Glomerular visceral epithelial cell (primary cell): ENCODE measurements around the gene SPATA2L.
"Not testable (repeated sequence)": the region's sequence is repeated elsewhere in the genome, so short reads cannot be mapped to it uniquely, and the experiment has no call there.

ENCODE experiments used
- DNase-seq: peaks from one replicate; pipeline ENCODE4 v3.0.0-alpha.2; 2016; ENCODE audit errors: extremely low spot score

The SPATA2L gene

DNA sequence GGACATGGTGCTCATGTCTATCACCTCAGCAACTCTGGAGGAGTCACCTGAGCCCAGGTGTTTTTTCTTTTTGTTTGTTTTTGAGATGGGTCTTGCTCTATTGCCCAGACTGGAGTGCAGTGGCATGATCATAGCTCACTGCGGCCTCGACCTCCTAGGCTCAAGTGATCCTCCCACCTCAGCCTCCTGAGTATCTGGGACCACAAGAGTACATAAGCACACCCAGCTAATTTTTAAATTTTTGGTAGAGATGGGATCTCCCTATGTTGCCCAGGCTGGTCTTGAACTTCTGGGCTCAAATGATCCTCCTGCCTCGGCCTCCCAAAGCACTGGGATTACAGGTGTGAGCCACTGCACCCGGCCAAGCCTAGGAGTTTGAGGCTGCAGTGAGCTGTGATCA, 11.9 kb downstream of the SPATA2L start:
- DNase-seq = not testable (repeated sequence)

- no peak for DNase-seq
Observed at GRCh38 chr16:89689142-89689541, 12.4 kb downstream of the SPATA2L start.

DNA sequence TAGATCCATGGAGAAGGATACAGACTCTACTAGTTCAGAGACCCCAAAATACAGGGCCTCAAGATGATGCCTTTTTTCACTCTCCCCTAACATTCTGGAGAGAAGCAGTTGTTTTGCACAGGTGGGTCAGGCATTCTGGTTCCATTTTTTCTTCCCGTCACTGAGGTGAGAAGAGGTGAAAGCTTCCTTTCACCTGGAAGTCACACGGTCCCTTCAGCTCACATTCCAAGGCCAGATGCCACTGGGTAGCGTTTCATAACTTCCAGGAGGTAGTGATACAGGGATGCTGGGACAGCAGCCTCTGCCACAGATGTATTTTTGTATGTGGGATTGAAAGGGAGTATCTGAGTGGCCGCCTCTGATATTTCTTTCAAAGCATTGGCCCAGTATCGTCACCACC, 13.1 kb downstream of the SPATA2L start:
- no peak for DNase-seq

DNA sequence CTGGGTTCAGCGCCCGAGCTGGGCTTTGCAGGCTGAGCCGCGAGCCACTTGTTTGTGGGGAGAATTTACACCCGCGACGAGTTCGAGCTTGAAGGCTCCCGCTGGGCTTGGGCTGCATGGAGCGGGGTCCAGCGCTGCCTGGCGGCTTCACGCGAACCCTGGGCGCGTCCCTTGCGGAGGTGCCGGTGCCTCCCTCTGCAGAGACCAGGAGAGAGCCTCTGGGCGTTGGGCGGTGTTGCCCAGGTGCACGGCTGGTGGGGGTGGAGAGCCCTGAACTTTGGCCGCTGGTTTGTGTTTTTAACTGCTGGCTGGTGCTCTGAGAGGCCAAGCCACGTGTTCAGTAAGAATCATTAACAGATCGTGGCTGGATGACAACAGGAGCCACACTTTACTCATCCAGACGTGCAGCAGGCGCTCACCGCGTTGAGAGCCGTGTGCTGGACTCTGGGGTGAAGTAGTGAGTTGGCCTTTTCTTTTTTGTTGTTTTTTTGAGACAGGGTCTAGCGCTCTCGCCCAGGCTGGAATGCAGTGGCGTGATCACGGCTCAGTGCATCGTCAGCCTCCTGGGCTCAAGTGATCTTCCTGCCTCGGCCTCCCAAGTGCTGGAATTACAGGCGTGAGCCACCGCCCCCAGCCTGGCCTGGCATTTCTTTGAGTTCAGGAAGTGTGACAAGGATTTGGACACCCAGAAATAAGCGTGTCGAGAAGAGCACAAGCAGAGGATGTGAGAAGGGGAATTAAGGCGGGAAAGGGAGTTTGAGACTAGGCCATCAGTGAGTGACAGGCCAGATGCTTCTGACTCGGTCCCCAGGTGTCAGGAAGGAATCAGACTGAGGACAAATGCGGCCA, 14.2 kb downstream of the SPATA2L start:
- DNase-seq = peak; percentile 87

DNA sequence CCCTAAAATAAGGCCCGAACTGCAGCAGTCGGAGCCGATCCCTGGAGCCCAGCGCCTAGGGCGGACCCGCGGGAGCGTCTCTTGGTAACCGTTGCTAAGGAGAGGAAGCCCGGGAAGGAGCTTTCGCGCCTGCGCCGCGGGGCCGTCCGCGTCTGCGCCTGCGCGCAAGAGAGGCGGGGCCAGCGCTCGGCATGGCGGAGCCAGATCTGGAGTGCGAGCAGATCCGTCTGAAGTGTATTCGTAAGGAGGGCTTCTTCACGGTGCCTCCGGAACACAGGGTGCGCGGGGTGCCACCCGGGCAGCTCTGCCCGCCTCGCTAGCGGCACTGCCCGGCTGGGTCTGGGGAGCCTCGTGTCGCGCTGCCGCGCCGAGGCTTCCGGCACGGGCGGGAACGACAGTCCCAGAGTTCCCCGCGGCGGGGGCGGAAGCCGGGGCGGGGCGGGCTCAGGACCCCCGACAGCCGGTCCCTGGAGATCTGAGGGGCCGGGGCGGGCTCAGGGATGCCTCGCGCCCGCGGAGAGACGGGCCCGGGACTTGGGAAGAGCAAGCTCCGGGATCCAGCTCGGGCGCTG, 14.9 kb downstream of the SPATA2L start, which contains the start of gene CDK10:
Gene CDK10, plus strand, starts transcription at position 170 of the 572 bp plus-strand sequence. Its CDS starts 22 bp downstream, at position 192.
- peak; percentile 89 for DNase-seq

DNA sequence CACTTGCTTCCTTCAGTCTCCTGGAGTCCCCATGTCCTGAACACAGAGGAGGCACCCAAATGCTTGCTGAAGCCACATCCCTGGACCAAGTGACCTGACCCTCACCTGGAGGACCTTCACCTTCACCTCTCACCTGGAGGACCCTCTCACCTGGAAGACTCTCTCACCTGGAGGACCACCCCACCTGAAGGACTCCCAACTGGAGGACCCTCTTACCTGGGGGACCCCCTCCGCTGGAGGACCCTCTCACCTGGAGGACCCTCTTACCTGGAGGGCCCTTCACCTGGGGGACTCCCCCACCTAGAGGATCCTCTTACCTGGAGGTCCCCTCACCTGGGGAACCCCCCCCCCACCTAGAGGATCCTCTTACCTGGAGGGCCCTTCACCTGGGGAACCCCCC, 15.6 kb downstream of the SPATA2L start:
- no peak for DNase-seq

DNA sequence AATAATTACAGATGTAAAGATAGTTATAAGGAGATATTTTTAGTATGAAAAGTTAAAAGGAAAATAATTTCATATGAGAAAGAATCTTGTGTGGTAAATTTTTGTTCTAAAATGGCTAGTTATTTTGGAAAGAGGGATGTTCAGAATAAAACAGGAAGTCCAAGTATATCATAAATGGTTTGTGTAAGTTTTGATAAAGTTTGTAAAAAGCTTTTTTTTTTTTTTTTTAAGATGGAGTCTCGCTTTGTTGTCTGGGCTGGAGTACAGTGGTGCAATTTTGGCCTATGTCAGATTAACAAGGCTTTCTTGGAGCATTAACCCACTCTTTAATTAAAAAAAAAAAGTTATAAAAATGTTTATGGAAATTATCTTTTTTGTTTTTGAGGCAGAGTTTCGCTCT, 23.2 kb downstream of the SPATA2L start:
- DNase-seq = no peak

DNA sequence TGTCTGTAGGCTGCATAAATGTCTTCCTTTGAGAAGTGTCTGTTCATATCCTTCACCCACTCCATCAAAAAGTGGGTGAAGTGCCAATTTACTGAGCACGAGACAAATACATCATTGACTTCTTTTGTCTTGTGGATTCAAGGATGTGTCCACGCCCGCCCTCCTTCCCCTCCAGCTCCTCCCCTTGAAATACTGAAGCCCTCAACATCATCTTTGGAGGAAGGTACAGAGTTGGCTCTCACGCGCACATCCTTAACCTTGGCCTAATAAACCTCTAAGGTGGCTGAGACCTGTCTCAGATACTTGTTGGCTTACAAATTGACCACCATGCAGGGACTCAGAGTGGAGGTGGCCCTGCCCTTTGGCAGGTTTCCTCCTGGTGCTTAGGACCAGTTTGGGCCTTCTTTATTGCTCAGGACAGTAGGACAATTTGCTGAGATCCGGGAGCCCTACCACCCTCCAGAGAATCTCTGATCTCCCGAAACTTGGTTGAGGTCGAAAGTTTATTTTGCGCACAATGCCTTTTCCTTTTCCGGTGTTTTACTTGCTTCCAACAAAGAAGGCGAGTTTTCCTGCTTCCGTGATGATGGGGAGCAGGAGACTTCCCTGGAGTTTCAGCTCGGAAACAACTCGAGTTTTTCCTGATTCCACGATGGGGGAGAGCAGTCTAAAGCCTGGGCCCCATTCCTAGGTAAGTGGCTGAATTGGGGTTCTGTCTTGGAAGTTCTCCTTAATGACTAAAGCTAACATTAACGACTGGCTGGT, 29.1 kb downstream of the SPATA2L start:
- DNase-seq = no peak

DNA sequence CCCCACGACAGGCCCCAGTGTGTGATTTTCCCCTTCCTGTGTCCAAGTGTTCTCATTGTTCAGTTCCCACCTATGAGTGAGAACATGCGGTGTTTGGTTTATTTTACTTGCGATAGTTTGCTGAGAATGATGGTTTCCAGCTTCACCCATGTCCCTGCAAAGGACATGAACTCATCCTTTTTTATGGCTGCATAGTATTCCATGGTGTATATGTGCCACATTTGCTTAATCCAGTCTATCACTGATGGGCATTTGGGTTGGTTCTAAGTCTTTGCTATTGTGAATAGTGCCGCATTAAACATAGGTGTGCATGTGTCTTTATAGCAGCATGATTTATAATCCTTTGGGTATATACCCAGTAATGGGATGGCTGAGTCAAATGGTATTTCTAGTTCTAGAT, 29.9 kb downstream of the SPATA2L start:
- not testable (repeated sequence) for DNase-seq

DNA sequence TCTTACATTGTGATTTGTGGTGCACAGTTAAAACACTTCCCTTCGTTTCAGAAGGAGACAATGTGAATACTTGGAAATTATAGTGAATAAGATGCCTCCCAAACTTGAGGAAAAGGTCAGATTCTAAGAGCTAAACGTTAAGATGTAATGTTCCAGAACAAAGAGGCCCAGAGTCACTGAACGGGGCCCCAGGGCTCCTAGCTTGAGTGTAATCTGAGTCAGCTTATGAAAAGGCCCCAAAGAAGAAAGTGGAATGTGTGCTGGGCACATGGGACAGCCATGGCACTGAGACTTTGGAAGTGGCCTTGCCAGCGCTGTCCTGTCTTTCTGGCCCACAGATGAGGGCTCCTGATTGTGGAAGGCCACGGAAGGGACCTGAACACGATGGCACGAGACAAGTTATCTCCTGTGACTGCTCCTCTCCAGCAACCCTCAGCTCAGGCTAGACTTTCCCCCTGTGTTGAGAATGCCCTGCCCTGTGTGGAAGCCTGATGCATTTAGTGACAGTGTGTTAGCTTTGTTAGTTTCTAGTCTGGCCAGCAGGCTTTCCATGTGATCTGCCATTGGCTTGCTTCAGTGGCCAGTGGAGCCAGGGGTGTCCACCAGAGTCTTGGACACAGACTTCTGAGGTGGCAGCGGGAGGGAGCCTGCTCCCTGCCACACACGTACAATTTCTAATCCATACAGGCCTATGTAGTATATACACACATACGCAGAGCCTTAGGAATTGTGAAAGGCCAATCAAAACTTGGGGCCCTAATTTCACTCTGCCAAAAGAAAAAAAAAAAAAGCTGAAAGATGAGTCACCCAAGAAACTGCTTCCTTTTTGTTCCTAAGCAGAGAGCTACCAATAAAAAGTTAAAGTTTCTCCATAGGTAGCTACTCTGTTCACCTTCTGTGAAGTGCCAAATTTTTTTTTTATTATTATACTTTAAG, 30.7 kb downstream of the SPATA2L start:
- DNase-seq = no peak

DNA sequence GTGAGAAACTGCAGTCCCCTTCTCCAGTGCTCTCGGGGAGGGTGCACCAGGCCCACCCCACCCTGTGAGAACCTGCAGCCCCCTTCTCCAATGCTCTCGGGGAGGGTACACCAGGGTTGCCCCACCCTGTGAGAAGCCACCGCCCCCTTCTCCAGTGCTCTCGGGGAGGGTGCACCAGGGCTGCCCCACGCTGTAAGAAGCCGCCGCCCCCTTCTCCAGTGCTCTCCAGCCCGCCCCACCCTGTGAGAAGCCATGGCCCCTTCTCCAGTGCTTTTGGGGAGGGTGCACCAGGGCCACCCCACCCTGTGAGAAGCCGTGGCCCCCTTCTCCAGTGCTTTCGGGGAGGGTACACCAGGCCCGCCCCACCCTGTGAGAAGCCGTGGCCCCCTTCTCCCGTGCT, 31.8 kb downstream of the SPATA2L start:
- DNase-seq = no peak

DNA sequence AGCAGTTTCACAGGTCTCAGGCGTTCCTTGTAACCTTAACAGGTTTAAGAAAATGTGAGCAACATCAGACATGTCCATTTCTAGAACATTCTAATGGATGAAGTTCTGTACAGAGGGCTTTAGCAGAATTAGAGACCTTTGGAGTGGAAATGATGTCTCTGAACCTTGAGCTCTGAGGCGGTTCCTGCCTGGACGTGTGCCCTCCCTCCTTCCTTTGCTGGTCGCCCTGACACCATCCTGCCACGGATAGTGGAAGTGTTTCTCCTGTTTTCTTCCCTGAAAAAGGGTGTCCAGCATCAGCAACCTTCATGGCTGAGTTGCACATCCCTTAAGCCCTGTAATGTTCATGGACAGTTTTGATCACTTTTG, 32.7 kb downstream of the SPATA2L start:
- no peak for DNase-seq

GRCh38 chr16:89667633-89668032, 33.9 kb downstream of the SPATA2L start:
- no peak for DNase-seq

GRCh38 chr16:89667000-89667399, 34.5 kb downstream of the SPATA2L start:
- DNase-seq = not testable (repeated sequence)

DNA sequence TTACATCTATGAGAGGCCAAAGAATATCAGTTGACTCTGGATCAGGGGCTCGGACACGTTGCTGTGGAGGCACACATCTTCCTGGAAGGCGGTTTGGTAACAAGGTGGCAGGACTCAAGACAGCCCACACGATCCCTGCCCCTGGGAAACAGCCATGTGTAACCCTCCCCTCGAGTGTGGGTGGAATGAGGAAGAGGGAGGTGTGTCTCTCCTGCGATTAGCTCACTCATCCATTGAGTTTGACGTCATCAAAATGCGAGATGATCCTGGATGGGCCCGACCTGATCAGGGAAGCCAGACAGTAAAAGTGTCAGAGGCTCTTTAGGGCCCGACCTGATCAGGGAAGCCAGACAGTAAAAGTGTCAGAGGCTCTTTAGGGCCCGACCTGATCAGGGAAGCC, 37.3 kb downstream of the SPATA2L start:
- DNase-seq = not testable (repeated sequence)

- DNase-seq = no peak
Observed at GRCh38 chr16:89661215-89661614, 40.3 kb downstream of the SPATA2L start.

- DNase-seq = no peak
Observed at GRCh38 chr16:89660146-89660545, 41.4 kb downstream of the SPATA2L start.

DNA sequence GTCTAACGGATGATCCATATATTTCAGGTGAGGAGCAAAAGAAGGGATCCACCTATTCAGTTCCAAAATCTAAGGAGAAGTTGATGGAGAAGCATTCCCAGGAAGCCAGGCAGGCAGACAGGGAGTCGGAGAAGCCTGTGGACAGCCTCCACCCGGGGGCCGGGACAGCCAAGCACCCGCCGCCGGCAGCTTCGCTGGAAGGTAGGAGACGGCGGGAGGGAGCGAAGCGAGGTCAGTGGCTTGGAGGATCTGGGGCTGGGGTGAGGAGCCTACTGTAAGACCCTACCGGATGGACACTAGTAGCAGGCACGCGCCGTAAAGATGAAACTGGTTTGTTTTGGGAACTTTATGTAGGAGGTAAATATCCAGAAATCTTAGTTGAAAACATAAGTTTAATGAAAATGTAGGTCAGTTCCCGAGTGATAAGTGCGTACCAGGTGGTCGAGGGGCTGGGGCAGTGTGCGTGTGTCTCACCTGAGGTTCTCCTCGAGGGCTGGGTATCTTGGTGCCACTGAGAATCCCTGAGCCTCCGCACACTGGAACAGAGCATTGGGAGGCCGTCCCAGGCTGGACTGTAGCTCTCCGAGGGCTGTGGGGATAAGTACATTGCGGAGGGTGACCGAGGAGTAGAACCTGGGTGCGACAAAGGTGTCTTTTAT, 43.2 kb downstream of the SPATA2L start:
- peak; percentile 24 for DNase-seq

- peak; percentile 86 for DNase-seq
Observed at GRCh38 chr16:89657442-89658220, 43.9 kb downstream of the SPATA2L start, which contains the start of the genes CHMP1A and SPATA33. Gene CHMP1A (minus strand): TSS chr16:89657708. CDS start chr16:89657588, 120 bp downstream. Gene SPATA33 (plus strand): TSS chr16:89657836. CDS start chr16:89657912, 76 bp downstream.
